ENCODE data around the gene GAA. TPM values are rescaled to one million over a fixed set of nuclear protein-coding genes. Genes with fewer than 3 reads are reported as not detected.

The GAA gene
- polyA plus RNA-seq, 1 of the 3 experiments (the other 2 are of a cell fraction): 27.3 TPM

DNA sequence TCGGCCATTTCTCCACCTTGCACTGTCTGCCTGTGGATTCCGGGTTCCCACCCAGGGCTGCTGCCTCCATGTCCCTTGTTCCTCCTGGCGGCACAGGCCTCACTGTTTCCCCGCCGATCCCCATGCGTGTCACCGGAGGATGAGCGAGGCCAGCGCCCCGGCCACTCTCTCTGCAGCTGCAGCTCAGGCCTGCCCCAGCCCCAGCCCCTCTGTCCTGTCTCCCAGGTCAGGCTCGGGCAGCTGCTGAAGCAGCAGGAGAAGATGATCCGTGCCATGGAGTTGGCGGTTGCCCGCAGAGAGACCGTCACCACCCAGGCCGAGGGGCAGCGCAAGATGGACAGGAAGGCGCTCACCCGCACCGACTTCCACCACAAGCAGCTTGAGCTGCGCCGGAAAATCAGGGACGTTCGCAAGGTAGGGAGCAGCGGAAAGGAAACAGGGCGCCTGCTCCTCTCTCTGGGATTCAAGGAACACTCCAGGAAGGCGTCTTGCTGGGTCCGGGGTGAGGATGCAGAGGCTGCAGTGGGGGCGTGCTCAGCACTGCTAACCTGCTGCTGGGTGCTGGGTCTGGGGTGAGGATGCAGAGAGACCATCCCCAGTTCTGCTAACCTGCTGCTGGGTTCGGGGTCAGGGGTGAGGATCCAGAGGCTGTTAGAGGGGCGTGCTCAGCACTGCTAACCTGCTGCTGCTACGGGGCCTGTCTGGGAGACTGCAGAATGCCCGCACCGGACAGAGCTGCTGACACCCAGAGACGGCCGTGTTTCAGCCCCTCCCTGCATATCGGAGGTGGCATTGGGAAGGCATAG lies 6.1 kb upstream of the GAA start:
- H4K20me1 ChIP-seq (ENCODE audit: insufficient read depth): no peaks in the 10 kb centered on the region
- no peaks in the 10 kb centered on the region for H3K79me2 ChIP-seq (ENCODE audit: insufficient read depth)
- no peak overlapping the region for H3K4me2 ChIP-seq
- no peak overlapping the region for H3K27ac ChIP-seq (ENCODE audit: low read depth in 2 of 2, low read length in 1 of 2)
- H3K36me3 ChIP-seq (replicated peaks in 1 of 2; ENCODE audit: control insufficient read depth in 1 of 2, insufficient read depth in 2 of 2, low read length in 1 of 2): no peaks in the 10 kb centered on the region
- no peaks in the 10 kb centered on the region for H3K9me2 ChIP-seq
- H3K4me3 ChIP-seq (ENCODE audit: low read depth in 2 of 2, low read length in 1 of 2): no peak overlapping the region
- H3F3A ChIP-seq (replicated peaks; ENCODE audit: insufficient read depth): no peaks in the 10 kb centered on the region
- WGBS (ENCODE audit: low lambda C conversion rate): 84% methylated on average over 32 of the region's 37 CpGs
- H2AFZ ChIP-seq (ENCODE audit: low read depth): no peak overlapping the region
- DNase-seq: no peak
- H3K4me1 ChIP-seq (ENCODE audit: control insufficient read depth in 1 of 2, insufficient read depth in 2 of 2, low read depth in 1 of 2, low read length in 1 of 2): peaks cover 0 to 16% of the 10 kb centered on the region in 2 experiments; a peak in 1 of 4 replicates
- CTCF ChIA-PET: interaction anchor here (1.0 to 7.8 kb wide), 3 partner anchors 12 to 87 kb away, joined by 3 to 86 read pairs (median 4); no protein-coding TSS in a partner anchor
- H3K9me3 ChIP-seq: no peaks in the 10 kb centered on the region
- no peak overlapping the region for H3K9ac ChIP-seq
- TF ChIP-seq NFIC (IDR thresholded peaks at IDR 0.05; ENCODE audit: borderline replicate concordance) (no peak), MAX (IDR thresholded peaks at IDR 0.05; ENCODE audit: low read depth) (no peak), EZH2phosphoT487 (IDR thresholded peaks at IDR 0.05; ENCODE audit: borderline replicate concordance, low read depth) (no peak), CHD2 (IDR thresholded peaks at IDR 0.05; ENCODE audit: low read length, partially characterized antibody) (no peak), RAD21 (IDR thresholded peaks at IDR 0.05; ENCODE audit: low read length) (no peak), EP300 (IDR thresholded peaks at IDR 0.05; ENCODE audit: borderline replicate concordance in 1 of 2, low read depth in 1 of 2, low read length in 1 of 2) (no peak), GATA2 (CRISPR knock-in tag; IDR thresholded peaks at IDR 0.05) (no peak), USF1 (IDR thresholded peaks at IDR 0.05; ENCODE audit: borderline replicate concordance, low read depth) (no peak)
- TF ChIP-seq, protein P1, sequence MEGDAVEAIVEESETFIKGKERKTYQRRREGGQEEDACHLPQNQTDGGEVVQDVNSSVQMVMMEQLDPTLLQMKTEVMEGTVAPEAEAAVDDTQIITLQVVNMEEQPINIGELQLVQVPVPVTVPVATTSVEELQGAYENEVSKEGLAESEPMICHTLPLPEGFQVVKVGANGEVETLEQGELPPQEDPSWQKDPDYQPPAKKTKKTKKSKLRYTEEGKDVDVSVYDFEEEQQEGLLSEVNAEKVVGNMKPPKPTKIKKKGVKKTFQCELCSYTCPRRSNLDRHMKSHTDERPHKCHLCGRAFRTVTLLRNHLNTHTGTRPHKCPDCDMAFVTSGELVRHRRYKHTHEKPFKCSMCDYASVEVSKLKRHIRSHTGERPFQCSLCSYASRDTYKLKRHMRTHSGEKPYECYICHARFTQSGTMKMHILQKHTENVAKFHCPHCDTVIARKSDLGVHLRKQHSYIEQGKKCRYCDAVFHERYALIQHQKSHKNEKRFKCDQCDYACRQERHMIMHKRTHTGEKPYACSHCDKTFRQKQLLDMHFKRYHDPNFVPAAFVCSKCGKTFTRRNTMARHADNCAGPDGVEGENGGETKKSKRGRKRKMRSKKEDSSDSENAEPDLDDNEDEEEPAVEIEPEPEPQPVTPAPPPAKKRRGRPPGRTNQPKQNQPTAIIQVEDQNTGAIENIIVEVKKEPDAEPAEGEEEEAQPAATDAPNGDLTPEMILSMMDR (IDR thresholded peaks at IDR 0.05): no peak
- TF ChIP-seq, protein P2, sequence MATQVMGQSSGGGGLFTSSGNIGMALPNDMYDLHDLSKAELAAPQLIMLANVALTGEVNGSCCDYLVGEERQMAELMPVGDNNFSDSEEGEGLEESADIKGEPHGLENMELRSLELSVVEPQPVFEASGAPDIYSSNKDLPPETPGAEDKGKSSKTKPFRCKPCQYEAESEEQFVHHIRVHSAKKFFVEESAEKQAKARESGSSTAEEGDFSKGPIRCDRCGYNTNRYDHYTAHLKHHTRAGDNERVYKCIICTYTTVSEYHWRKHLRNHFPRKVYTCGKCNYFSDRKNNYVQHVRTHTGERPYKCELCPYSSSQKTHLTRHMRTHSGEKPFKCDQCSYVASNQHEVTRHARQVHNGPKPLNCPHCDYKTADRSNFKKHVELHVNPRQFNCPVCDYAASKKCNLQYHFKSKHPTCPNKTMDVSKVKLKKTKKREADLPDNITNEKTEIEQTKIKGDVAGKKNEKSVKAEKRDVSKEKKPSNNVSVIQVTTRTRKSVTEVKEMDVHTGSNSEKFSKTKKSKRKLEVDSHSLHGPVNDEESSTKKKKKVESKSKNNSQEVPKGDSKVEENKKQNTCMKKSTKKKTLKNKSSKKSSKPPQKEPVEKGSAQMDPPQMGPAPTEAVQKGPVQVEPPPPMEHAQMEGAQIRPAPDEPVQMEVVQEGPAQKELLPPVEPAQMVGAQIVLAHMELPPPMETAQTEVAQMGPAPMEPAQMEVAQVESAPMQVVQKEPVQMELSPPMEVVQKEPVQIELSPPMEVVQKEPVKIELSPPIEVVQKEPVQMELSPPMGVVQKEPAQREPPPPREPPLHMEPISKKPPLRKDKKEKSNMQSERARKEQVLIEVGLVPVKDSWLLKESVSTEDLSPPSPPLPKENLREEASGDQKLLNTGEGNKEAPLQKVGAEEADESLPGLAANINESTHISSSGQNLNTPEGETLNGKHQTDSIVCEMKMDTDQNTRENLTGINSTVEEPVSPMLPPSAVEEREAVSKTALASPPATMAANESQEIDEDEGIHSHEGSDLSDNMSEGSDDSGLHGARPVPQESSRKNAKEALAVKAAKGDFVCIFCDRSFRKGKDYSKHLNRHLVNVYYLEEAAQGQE (IDR thresholded peaks at IDR 0.05; ENCODE audit: low read depth, low read length): no peak
- TF ChIP-seq, protein P3, sequence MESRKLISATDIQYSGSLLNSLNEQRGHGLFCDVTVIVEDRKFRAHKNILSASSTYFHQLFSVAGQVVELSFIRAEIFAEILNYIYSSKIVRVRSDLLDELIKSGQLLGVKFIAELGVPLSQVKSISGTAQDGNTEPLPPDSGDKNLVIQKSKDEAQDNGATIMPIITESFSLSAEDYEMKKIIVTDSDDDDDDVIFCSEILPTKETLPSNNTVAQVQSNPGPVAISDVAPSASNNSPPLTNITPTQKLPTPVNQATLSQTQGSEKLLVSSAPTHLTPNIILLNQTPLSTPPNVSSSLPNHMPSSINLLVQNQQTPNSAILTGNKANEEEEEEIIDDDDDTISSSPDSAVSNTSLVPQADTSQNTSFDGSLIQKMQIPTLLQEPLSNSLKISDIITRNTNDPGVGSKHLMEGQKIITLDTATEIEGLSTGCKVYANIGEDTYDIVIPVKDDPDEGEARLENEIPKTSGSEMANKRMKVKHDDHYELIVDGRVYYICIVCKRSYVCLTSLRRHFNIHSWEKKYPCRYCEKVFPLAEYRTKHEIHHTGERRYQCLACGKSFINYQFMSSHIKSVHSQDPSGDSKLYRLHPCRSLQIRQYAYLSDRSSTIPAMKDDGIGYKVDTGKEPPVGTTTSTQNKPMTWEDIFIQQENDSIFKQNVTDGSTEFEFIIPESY (IDR thresholded peaks at IDR 0.05; ENCODE audit: borderline replicate concordance, low read depth): no peak
- H3K27me3 ChIP-seq (ENCODE audit: insufficient read depth): no peaks in the 10 kb centered on the region
- POLR2A ChIA-PET: no interaction called here
